Measurements from ENCODE around the gene APC. TPM values are rescaled to one million over a fixed set of nuclear protein-coding genes. Genes with fewer than 3 reads are reported as not detected.
A peak's percentile ranks its signal among the peaks of the same experiment; 100 is the strongest.

Gene APC
- total and polyA plus RNA-seq, 4 donors = 4.1 to 103 (median 23.1) TPM

DNA sequence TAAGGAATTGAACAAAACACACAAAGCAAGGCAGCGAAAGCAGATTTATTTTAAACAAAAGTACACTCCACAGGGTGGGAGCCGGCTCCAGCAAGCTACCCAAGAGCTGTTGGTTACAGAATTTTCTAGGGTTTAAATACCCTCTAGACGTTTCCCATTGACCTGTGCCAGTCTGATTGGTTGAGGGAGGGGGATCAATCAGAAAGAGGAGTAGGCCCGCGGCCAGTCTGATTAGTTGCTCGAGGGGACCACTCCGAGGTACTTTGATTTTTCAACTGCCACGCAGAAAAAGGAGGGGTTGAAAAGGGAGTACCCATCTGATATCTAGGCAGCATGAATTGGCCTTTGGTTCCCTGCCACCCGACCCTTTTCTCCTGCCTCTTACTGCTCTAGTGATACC, 124.4 kb downstream of the APC start:
- peak in 1 of 3 donors; percentile 4 for DNase-seq
- WGBS, 2 donors = 38 to 63% methylated on average over 9 of the region's 9 CpGs
- Histone ChIP-seq H3K9me3 (ENCODE audit: control insufficient read depth in 4 of 4, insufficient read depth in 3 of 4, low read length in 3 of 4) (no peaks in the 10 kb centered on the region), H3K9ac (ENCODE audit: insufficient read depth in 1 of 2, low read length in 2 of 2) (peak overlapping the region; percentile 92 to 98), H3K27ac (ENCODE audit: low read depth in 1 of 2, low read length in 1 of 2) (no peak overlapping the region), H3K4me1 (ENCODE audit: control insufficient read depth in 5 of 5, insufficient read depth in 5 of 5, low read length in 5 of 5) (peaks cover 0 to 17% (median 9%) of the 10 kb centered on the region in 5 donors), H3K27me3 (ENCODE audit: control insufficient read depth in 3 of 3, insufficient read depth in 3 of 3, low read length in 2 of 3) (no peaks in the 10 kb centered on the region), H3K36me3 (ENCODE audit: control insufficient read depth in 4 of 4, insufficient read depth in 4 of 4, low read length in 4 of 4) (peaks cover 3 to 14% (median 11%) of the 10 kb centered on the region in 4 donors), H3K4me3 (peak overlapping the region; percentile 43)
- no peak for ATAC-seq (ENCODE audit: insufficient read depth, low FRiP score)
- TF ChIP-seq, protein P1, sequence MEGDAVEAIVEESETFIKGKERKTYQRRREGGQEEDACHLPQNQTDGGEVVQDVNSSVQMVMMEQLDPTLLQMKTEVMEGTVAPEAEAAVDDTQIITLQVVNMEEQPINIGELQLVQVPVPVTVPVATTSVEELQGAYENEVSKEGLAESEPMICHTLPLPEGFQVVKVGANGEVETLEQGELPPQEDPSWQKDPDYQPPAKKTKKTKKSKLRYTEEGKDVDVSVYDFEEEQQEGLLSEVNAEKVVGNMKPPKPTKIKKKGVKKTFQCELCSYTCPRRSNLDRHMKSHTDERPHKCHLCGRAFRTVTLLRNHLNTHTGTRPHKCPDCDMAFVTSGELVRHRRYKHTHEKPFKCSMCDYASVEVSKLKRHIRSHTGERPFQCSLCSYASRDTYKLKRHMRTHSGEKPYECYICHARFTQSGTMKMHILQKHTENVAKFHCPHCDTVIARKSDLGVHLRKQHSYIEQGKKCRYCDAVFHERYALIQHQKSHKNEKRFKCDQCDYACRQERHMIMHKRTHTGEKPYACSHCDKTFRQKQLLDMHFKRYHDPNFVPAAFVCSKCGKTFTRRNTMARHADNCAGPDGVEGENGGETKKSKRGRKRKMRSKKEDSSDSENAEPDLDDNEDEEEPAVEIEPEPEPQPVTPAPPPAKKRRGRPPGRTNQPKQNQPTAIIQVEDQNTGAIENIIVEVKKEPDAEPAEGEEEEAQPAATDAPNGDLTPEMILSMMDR (IDR thresholded peaks at IDR 0.05; ENCODE audit: control extremely low read depth, extremely low read depth) = no peak

DNA sequence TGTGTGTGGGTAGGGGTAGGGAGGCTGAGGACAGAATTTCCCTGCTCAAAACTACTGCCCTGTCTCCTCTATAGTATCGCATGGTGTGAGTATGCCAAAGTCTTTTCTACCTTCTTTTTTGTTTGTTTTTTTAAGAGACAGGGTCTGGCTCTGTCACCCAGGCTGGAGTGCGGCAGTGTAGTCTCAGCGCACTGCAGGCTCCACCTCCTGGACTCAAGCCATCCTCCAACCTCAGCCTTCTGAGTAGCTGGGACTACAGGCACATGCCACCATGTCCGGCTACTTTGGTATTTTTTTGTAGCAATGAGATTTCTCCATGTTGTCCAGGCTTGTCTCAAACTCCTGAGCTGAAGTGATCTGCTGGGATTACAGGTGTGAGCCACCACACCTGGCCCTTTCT, 125.9 kb downstream of the APC start:
- 71 to 88% methylated on average over 4 of the region's 4 CpGs for WGBS, 2 donors
- DNase-seq (no peak), ATAC-seq (ENCODE audit: insufficient read depth, low FRiP score) (no peak)
- Histone ChIP-seq H3K9ac (ENCODE audit: insufficient read depth in 1 of 2, low read length in 2 of 2) (no peak overlapping the region), H3K36me3 (ENCODE audit: control insufficient read depth in 4 of 4, insufficient read depth in 4 of 4, low read length in 4 of 4) (peaks cover 10 to 15% (median 12%) of the 10 kb centered on the region in 4 donors), H3K27ac (ENCODE audit: low read depth in 1 of 2, low read length in 1 of 2) (no peak overlapping the region), H3K9me3 (ENCODE audit: control insufficient read depth in 4 of 4, insufficient read depth in 3 of 4, low read length in 3 of 4) (no peaks in the 10 kb centered on the region), H3K27me3 (ENCODE audit: control insufficient read depth in 3 of 3, insufficient read depth in 3 of 3, low read length in 2 of 3) (no peaks in the 10 kb centered on the region), H3K4me3 (no peak overlapping the region), H3K4me1 (ENCODE audit: control insufficient read depth in 5 of 5, insufficient read depth in 5 of 5, low read length in 5 of 5) (peaks cover 0 to 17% (median 9%) of the 10 kb centered on the region in 5 donors)
- TF ChIP-seq, protein P1 (IDR thresholded peaks at IDR 0.05; ENCODE audit: control extremely low read depth, extremely low read depth) = no peak

DNA sequence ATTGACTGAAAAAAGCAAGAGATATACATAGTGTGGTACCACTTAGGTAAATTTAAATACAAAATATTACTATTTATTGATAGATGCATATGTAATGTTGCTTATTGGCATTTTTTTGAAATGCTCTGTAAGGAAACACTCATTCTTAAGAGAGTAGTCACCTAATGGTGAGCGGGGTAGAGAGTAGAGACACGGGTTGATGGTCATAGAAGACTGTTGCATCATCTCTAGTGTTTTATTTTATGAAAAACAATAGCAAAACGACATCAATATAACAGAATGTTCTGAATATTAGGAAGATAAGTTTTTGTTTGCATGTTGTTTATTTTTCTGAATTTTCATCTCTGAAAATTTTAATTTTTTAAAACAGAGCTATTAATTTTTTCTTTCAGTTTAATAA, 127.4 kb downstream of the APC start:
- 92 to 93% methylated on average over 3 of the region's 3 CpGs for WGBS, 2 donors
- Histone ChIP-seq H3K4me3 (no peak overlapping the region), H3K9ac (ENCODE audit: insufficient read depth in 1 of 2, low read length in 2 of 2) (no peak overlapping the region), H3K27me3 (ENCODE audit: control insufficient read depth in 3 of 3, insufficient read depth in 3 of 3, low read length in 2 of 3) (no peaks in the 10 kb centered on the region), H3K36me3 (ENCODE audit: control insufficient read depth in 4 of 4, insufficient read depth in 4 of 4, low read length in 4 of 4) (peaks cover 15 to 18% (median 16%) of the 10 kb centered on the region in 4 donors), H3K27ac (ENCODE audit: low read depth in 1 of 2, low read length in 1 of 2) (no peak overlapping the region), H3K9me3 (ENCODE audit: control insufficient read depth in 4 of 4, insufficient read depth in 3 of 4, low read length in 3 of 4) (no peaks in the 10 kb centered on the region), H3K4me1 (ENCODE audit: control insufficient read depth in 5 of 5, insufficient read depth in 5 of 5, low read length in 5 of 5) (peaks cover 0 to 17% (median 9%) of the 10 kb centered on the region in 5 donors)
- TF ChIP-seq, protein P1 (IDR thresholded peaks at IDR 0.05; ENCODE audit: control extremely low read depth, extremely low read depth) = no peak
- ATAC-seq (ENCODE audit: insufficient read depth, low FRiP score) (no peak), DNase-seq (no peak)

DNA sequence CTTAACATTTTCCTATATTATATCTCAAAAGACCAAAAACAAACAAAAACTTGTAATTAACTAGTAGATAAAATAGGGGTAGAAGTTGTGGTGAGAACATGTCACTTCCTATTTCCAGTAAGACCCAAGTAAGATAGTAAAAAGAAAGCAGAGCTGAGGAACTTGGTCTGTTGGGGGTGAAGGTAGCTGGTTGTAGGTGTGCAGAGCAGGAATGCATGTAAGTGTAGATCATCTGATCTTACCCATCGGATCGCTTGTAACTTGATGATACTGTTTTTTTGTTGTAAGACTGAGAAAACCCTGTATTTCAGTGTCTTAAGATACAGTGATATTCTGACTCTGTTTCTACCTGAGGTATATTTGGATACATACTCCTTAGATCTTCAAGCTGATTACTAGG, 129.1 kb downstream of the APC start:
- Histone ChIP-seq H3K4me1 (ENCODE audit: control insufficient read depth in 5 of 5, insufficient read depth in 5 of 5, low read length in 5 of 5) (peaks cover 0 to 17% (median 5%) of the 10 kb centered on the region in 5 donors), H3K27ac (ENCODE audit: low read depth in 1 of 2, low read length in 1 of 2) (no peak overlapping the region), H3K4me3 (no peak overlapping the region), H3K36me3 (ENCODE audit: control insufficient read depth in 4 of 4, insufficient read depth in 4 of 4, low read length in 4 of 4) (peaks cover 12 to 25% (median 20%) of the 10 kb centered on the region in 4 donors), H3K27me3 (ENCODE audit: control insufficient read depth in 3 of 3, insufficient read depth in 3 of 3, low read length in 2 of 3) (no peaks in the 10 kb centered on the region), H3K9ac (ENCODE audit: insufficient read depth in 1 of 2, low read length in 2 of 2) (no peak overlapping the region), H3K9me3 (ENCODE audit: control insufficient read depth in 4 of 4, insufficient read depth in 3 of 4, low read length in 3 of 4) (no peaks in the 10 kb centered on the region)
- 98 to 99% methylated on average over 2 of the region's 2 CpGs for whole genome bisulfite sequencing, 2 donors
- ATAC-seq (ENCODE audit: insufficient read depth, low FRiP score) = no peak
- DNase-seq = no peak
- TF ChIP-seq, protein P1 (IDR thresholded peaks at IDR 0.05; ENCODE audit: control extremely low read depth, extremely low read depth) = no peak

Data from lung (tissue), 12 donors.